PFSK-1 (cell line): ENCODE results near the gene CAMK4.

Source experiments
- FOXP2 ChIP-seq: optimal IDR thresholded peaks from 2 replicates; pipeline ENCODE3; 2011; ENCODE audit warnings: borderline replicate concordance, control low read depth, inconsistent platforms; ENCODE audit not compliant: insufficient read depth; ENCODE audit errors: extremely low read length, extremely low read depth
- POLR2AphosphoS5 ChIP-seq: IDR thresholded peaks from 2 replicates; pipeline ENCODE4 v1.6.1; 2012; ENCODE audit warnings: low read depth, mild to moderate bottlenecking, control low read depth, low read length, moderate library complexity
- REST ChIP-seq, 2 experiments: IDR thresholded peaks; 2 replicates each; pipeline versions ENCODE4 v1.6.1 to v1.8.0; 2011 to 2012; ENCODE audit warnings: low read depth in 2 of 2, low read length in 2 of 2, control low read depth in 1 of 2, inconsistent platforms in 1 of 2, mild to moderate bottlenecking in 1 of 2, moderate library complexity in 1 of 2; ENCODE audit not compliant: insufficient read depth in 1 of 2
- SIN3A ChIP-seq: IDR thresholded peaks from 2 replicates; pipeline ENCODE4 v1.6.1; 2012; ENCODE audit warnings: mild to moderate bottlenecking, low read length, moderate library complexity, borderline replicate concordance; ENCODE audit not compliant: insufficient read depth
- TAF1 ChIP-seq: IDR thresholded peaks from 2 replicates; pipeline ENCODE4 v1.6.1; 2012; ENCODE audit warnings: low read length, control low read depth, borderline replicate concordance; ENCODE audit not compliant: insufficient read depth

- no peak for TF ChIP-seq POLR2AphosphoS5
- no peak for TF ChIP-seq REST (IDR thresholded peaks at IDR 0.05; ENCODE audit: insufficient read depth in 1 of 2, low read depth in 2 of 2, low read length in 2 of 2)
- TF ChIP-seq TAF1, result no peak
- no peak for TF ChIP-seq SIN3A
- no peak for TF ChIP-seq FOXP2
Measured at GRCh38 chr5:111505096-111505495, 280.9 kb downstream of the CAMK4 start.
